Trophoblast cell (in vitro differentiated cells and primary cell): ENCODE data around the gene SGCD.
A peak's percentile ranks its signal among the peaks of the same experiment; 100 is the strongest.

ENCODE experiments used
- DNase-seq, 2 donors: peaks; one replicate each; pipeline ENCODE4 v3.0.0-alpha.2; 2016
- H2AFZ ChIP-seq: 2 replicates; pipeline ENCODE4 v1.6.1; 2013; ENCODE audit warnings: low read length, moderate library complexity, mild to moderate bottlenecking; ENCODE audit not compliant: insufficient read depth, poor library complexity
- H2AK5ac ChIP-seq: 2 replicates; pipeline ENCODE4 v1.6.1; 2013; ENCODE audit warnings: mild to moderate bottlenecking, low read length
- H2BK120ac ChIP-seq: 2 replicates; pipeline ENCODE4 v1.6.1; 2013; ENCODE audit warnings: low read length, mild to moderate bottlenecking, moderate library complexity; ENCODE audit not compliant: insufficient read depth, poor library complexity
- H2BK12ac ChIP-seq: 2 replicates; pipeline ENCODE4 v1.6.1; 2013; ENCODE audit warnings: mild to moderate bottlenecking, low read length, moderate library complexity
- H2BK5ac ChIP-seq: 2 replicates; pipeline ENCODE4 v1.6.1; 2013; ENCODE audit warnings: low read length, low read depth, moderate library complexity, mild to moderate bottlenecking; ENCODE audit not compliant: poor library complexity
- H3K14ac ChIP-seq: 2 replicates; pipeline ENCODE4 v1.6.1; 2013; ENCODE audit warnings: mild to moderate bottlenecking, low read length
- H3K18ac ChIP-seq: 2 replicates; pipeline ENCODE4 v1.6.1; 2013; ENCODE audit warnings: mild to moderate bottlenecking, low read length
- H3K23ac ChIP-seq: 2 replicates; pipeline ENCODE4 v1.6.1; 2013; ENCODE audit warnings: low read length
- H3K27ac ChIP-seq: 2 replicates; pipeline ENCODE4 v1.5.1; 2013; ENCODE audit warnings: low read depth, mild to moderate bottlenecking, inconsistent platforms, low read length, moderate library complexity
- H3K27me3 ChIP-seq: 2 replicates; pipeline ENCODE4 v1.6.1; 2013; ENCODE audit warnings: inconsistent platforms, mild to moderate bottlenecking, low read length, moderate library complexity; ENCODE audit not compliant: insufficient read depth
- H3K36me3 ChIP-seq, 2 experiments: 1 replicate in 1 of 2; 2 replicates in 1 of 2; pipeline ENCODE4 v1.6.1; 2013; ENCODE audit warnings: low read length in 2 of 2, mild to moderate bottlenecking in 2 of 2, moderate library complexity in 1 of 2; ENCODE audit not compliant: insufficient read depth in 2 of 2, control insufficient read depth in 1 of 2
- H3K4ac ChIP-seq: 2 replicates; pipeline ENCODE4 v1.6.1; 2013; ENCODE audit warnings: low read depth, mild to moderate bottlenecking, low read length, moderate library complexity
- H3K4me1 ChIP-seq, 2 experiments: 1 replicate in 1 of 2; 2 replicates in 1 of 2; pipeline ENCODE4 v1.6.1; 2013; ENCODE audit warnings: low read length in 2 of 2, mild to moderate bottlenecking in 2 of 2, moderate library complexity in 1 of 2; ENCODE audit not compliant: insufficient read depth in 2 of 2, control insufficient read depth in 1 of 2
- H3K4me2 ChIP-seq: 2 replicates; pipeline ENCODE4 v1.6.1; 2013; ENCODE audit warnings: inconsistent platforms, mild to moderate bottlenecking, low read length, moderate library complexity
- H3K4me3 ChIP-seq: 2 replicates; pipeline ENCODE4 v1.5.1; 2013; ENCODE audit warnings: mild to moderate bottlenecking, low read depth, low read length, inconsistent platforms
- H3K79me1 ChIP-seq: one replicate; pipeline ENCODE4 v1.6.1; 2013; ENCODE audit warnings: low read length
- H3K79me2 ChIP-seq: 2 replicates; pipeline ENCODE4 v1.6.1; 2013; ENCODE audit warnings: low read length, mild to moderate bottlenecking; ENCODE audit not compliant: control insufficient read depth, insufficient read depth, poor library complexity
- H3K9ac ChIP-seq: 2 replicates; pipeline ENCODE4 v1.6.1; 2013; ENCODE audit warnings: mild to moderate bottlenecking, low read length
- H3K9me3 ChIP-seq: 2 replicates; pipeline ENCODE4 v1.6.1; 2013; ENCODE audit warnings: low read depth, mild to moderate bottlenecking, control low read depth, inconsistent platforms, low read length; ENCODE audit not compliant: insufficient read depth
- H4K12ac ChIP-seq: 2 replicates; pipeline ENCODE4 v1.6.1; 2013; ENCODE audit warnings: low read depth, mild to moderate bottlenecking, low read length, moderate library complexity
- H4K8ac ChIP-seq: 2 replicates; pipeline ENCODE4 v1.6.1; 2013; ENCODE audit warnings: low read depth, mild to moderate bottlenecking, low read length, moderate library complexity
- H4K91ac ChIP-seq: one replicate; pipeline ENCODE4 v1.6.1; 2013; ENCODE audit warnings: low read depth, mild to moderate bottlenecking, low read length, moderate library complexity
- WGBS: extraction: QIAGEN DNeasy Blood & Tissue Kit; methylation state at CpG from one replicate; pipeline ENCODE4 v1.1.7; 2013; ENCODE audit warnings: missing lambda C conversion rate; ENCODE audit not compliant: insufficient read length, insufficient coverage; ENCODE audit errors: extremely low coverage; 5-methylcytosine and 5-hydroxymethylcytosine counted together

The SGCD gene

GRCh38 chr5:156486394-156487238 lies 159.7 kb downstream of the SGCD start:
- no peak overlapping the region for H4K8ac ChIP-seq
- no peak for DNase-seq
- no peak overlapping the region for H3K23ac ChIP-seq
- no peak overlapping the region for H4K12ac ChIP-seq
- no peak overlapping the region for H3K4ac ChIP-seq
- no peak overlapping the region for H4K91ac ChIP-seq
- H2BK5ac ChIP-seq: no peak overlapping the region
- no peak overlapping the region for H2AFZ ChIP-seq
- no peaks in the 10 kb centered on the region for H3K79me2 ChIP-seq
- H3K4me3 ChIP-seq: no peak overlapping the region
- no peak overlapping the region for H3K18ac ChIP-seq
- no peak overlapping the region for H3K14ac ChIP-seq
- no peaks in the 10 kb centered on the region for H3K27me3 ChIP-seq
- no peak overlapping the region for H2BK12ac ChIP-seq
- H3K9ac ChIP-seq: no peak overlapping the region
- peaks cover 2% of the 10 kb centered on the region for H3K9me3 ChIP-seq
- no CpG with 5 or more reads among the region's 2 CpGs for WGBS
- H3K4me2 ChIP-seq: no peak overlapping the region
- no peaks in the 10 kb centered on the region for H3K4me1 ChIP-seq
- no peaks in the 10 kb centered on the region for H3K36me3 ChIP-seq
- H3K79me1 ChIP-seq: no peaks in the 10 kb centered on the region
- H2BK120ac ChIP-seq: no peak overlapping the region
- H2AK5ac ChIP-seq: no peak overlapping the region
- no peak overlapping the region for H3K27ac ChIP-seq

DNA sequence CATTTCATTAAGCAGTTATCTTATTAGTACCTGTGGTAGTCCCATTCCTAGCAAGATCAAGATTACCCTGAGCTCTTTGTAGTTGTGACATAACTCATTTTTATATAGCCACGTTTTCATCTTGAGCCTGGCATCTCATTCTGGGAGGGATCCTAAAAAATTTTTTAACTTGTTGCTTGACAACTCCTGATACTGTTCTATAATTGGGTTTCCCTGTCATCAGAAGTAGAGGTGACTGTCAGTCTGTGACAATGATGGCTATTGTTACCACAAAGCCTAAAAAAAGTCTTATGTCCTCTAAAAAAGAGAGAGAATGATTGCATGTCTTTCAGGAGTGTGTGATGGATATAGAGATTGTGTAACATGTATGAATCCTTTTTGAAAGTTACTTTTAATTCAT lies 164.8 kb downstream of the SGCD start:
- Histone ChIP-seq H4K12ac (no peak overlapping the region), H2BK120ac (no peak overlapping the region), H3K18ac (no peak overlapping the region), H2AFZ (no peak overlapping the region), H2BK5ac (no peak overlapping the region), H2BK12ac (no peak overlapping the region), H3K36me3 (no peaks in the 10 kb centered on the region), H4K8ac (no peak overlapping the region), H3K4me2 (no peak overlapping the region), H3K79me1 (no peaks in the 10 kb centered on the region), H3K4ac (no peak overlapping the region), H3K14ac (no peak overlapping the region), H4K91ac (no peak overlapping the region), H3K4me3 (no peak overlapping the region), H3K23ac (no peak overlapping the region), H3K9ac (no peak overlapping the region), H3K27me3 (no peaks in the 10 kb centered on the region), H2AK5ac (no peak overlapping the region), H3K79me2 (no peaks in the 10 kb centered on the region), H3K9me3 (no peaks in the 10 kb centered on the region), H3K27ac (no peak overlapping the region), H3K4me1 (no peaks in the 10 kb centered on the region)
- DNase-seq: no peak
- WGBS: no CpG with 5 or more reads among the region's 1 CpG

DNA sequence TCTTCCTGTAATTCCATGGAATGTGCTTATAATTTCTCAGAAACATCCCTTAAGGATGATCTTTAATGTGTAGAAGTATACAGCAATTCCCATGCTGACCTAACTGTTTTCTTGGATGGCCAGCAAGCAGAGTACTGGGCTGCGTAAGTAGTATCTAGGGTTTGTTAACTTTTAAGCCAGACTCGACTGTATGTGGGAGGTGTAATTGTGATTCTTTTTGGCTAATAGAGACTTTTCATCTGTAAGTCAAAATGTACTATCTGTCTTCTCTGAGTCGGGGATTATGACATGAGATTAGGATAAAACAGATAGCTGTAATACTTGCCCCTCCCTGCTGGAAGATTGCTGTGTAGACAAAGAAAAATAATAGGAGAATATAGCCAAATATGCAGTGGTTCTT lies 169.3 kb downstream of the SGCD start:
- H3K18ac ChIP-seq: no peak overlapping the region
- DNase-seq: no peak
- H3K27me3 ChIP-seq: no peaks in the 10 kb centered on the region
- H3K4ac ChIP-seq: no peak overlapping the region
- H3K27ac ChIP-seq: peak overlapping the region; percentile 53
- H4K8ac ChIP-seq: no peak overlapping the region
- no peak overlapping the region for H3K4me3 ChIP-seq
- no peak overlapping the region for H2BK12ac ChIP-seq
- H3K79me2 ChIP-seq: no peaks in the 10 kb centered on the region
- no peak overlapping the region for H4K12ac ChIP-seq
- no peak overlapping the region for H3K4me2 ChIP-seq
- H3K9ac ChIP-seq: no peak overlapping the region
- no peak overlapping the region for H2AK5ac ChIP-seq
- H2BK5ac ChIP-seq: no peak overlapping the region
- no peaks in the 10 kb centered on the region for H3K36me3 ChIP-seq
- H4K91ac ChIP-seq: no peak overlapping the region
- no peaks in the 10 kb centered on the region for H3K79me1 ChIP-seq
- no peaks in the 10 kb centered on the region for H3K9me3 ChIP-seq
- H2BK120ac ChIP-seq: no peak overlapping the region
- H3K23ac ChIP-seq: no peak overlapping the region
- no peak overlapping the region for H3K14ac ChIP-seq
- H2AFZ ChIP-seq: no peak overlapping the region
- no CpG with 5 or more reads among the region's 3 CpGs for WGBS
- no peaks in the 10 kb centered on the region for H3K4me1 ChIP-seq

DNA sequence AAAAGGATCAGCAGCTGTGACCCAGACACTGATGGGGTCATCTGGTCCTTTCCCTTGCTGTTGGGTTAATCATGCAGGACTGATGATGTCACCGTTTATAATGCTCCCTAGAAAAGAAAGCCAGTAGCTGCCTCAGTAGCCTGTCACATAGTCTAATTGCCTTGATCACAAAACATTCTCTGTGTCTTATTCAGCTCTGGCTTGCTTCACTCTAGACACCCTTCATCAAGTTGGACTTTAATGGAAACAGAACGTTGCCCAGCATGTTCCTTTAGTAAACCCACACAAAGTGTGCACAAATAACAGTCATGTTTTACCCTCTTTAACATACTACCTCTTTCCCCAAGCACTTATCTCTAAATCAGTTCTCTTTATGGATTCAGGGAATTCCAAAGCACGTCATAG lies 170.8 kb downstream of the SGCD start:
- no peak overlapping the region for H3K9ac ChIP-seq
- no peak overlapping the region for H3K27ac ChIP-seq
- H4K91ac ChIP-seq: no peak overlapping the region
- H3K9me3 ChIP-seq: no peaks in the 10 kb centered on the region
- no peak overlapping the region for H2AK5ac ChIP-seq
- no peak overlapping the region for H2BK5ac ChIP-seq
- no peaks in the 10 kb centered on the region for H3K36me3 ChIP-seq
- no peaks in the 10 kb centered on the region for H3K27me3 ChIP-seq
- no peak overlapping the region for H4K8ac ChIP-seq
- DNase-seq: peak in 1 of 2 donors; percentile 17
- no peak overlapping the region for H4K12ac ChIP-seq
- H3K14ac ChIP-seq: no peak overlapping the region
- H3K4me1 ChIP-seq: no peaks in the 10 kb centered on the region
- no peak overlapping the region for H3K4me3 ChIP-seq
- no peaks in the 10 kb centered on the region for H3K79me1 ChIP-seq
- no CpG with 5 or more reads among the region's 3 CpGs for WGBS
- H3K4ac ChIP-seq: no peak overlapping the region
- H3K23ac ChIP-seq: no peak overlapping the region
- no peak overlapping the region for H2BK120ac ChIP-seq
- H2AFZ ChIP-seq: no peak overlapping the region
- H2BK12ac ChIP-seq: no peak overlapping the region
- H3K4me2 ChIP-seq: no peak overlapping the region
- H3K79me2 ChIP-seq: no peaks in the 10 kb centered on the region
- H3K18ac ChIP-seq: no peak overlapping the region
